ENCODE results near the gene LMNA. TPM values are rescaled to one million over a fixed set of nuclear protein-coding genes. Genes with fewer than 3 reads are reported as not detected.

LMNA gene
- total RNA-seq, 1 donor from 2014 or later, result 358 TPM

DNA sequence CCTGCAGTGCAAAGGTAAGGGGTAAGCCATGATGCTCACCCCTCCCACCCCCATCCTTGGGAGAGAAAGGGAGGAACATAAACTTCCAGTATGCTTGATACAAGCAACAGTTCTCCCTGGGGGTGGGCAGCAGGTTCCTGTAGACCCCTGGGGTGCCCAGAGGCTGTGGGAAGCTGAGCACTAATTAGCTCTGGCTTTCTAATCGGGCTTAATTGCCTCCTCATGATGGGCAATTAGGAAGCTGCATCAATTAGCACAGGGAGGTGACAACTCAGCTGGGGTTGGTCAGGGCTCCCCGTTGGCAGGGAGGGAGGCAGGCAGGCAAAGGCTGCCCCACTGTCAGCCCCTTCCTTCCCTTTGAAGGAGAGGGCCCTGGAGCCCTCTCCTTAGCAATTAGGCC is 15.7 kb upstream of the LMNA start:
- no peak overlapping the region for H3K4me3 ChIP-seq (ENCODE audit: low read depth, low read length)
- no peak for DNase-seq (ENCODE audit: low read depth)
- TF ChIP-seq, protein P1, sequence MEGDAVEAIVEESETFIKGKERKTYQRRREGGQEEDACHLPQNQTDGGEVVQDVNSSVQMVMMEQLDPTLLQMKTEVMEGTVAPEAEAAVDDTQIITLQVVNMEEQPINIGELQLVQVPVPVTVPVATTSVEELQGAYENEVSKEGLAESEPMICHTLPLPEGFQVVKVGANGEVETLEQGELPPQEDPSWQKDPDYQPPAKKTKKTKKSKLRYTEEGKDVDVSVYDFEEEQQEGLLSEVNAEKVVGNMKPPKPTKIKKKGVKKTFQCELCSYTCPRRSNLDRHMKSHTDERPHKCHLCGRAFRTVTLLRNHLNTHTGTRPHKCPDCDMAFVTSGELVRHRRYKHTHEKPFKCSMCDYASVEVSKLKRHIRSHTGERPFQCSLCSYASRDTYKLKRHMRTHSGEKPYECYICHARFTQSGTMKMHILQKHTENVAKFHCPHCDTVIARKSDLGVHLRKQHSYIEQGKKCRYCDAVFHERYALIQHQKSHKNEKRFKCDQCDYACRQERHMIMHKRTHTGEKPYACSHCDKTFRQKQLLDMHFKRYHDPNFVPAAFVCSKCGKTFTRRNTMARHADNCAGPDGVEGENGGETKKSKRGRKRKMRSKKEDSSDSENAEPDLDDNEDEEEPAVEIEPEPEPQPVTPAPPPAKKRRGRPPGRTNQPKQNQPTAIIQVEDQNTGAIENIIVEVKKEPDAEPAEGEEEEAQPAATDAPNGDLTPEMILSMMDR (conservative IDR thresholded peaks at IDR 0.05; ENCODE audit: low read depth, low read length), result no peak

DNA sequence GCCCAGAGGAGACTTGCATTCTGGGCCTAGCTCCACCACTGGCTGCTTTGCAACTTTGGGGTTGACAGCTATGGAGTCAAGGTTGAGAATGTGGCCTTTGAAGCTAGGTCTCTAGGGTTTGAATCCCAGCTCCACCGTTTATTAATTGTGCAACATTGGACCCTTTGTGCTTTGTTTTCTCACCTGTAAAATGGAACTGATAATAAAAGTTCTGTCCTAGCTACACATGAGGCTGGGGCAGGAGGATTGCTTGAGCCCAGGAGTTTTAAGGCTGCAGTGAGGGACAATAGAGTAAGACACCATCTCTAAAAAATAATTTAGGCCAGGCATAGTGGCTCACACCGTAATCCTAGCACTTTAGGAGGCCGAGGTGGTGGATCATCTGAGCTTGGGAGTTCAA is 15.2 kb upstream of the LMNA start:
- DNase-seq (ENCODE audit: low read depth), result no peak
- TF ChIP-seq, protein P1 (conservative IDR thresholded peaks at IDR 0.05; ENCODE audit: low read depth, low read length), result no peak

DNA sequence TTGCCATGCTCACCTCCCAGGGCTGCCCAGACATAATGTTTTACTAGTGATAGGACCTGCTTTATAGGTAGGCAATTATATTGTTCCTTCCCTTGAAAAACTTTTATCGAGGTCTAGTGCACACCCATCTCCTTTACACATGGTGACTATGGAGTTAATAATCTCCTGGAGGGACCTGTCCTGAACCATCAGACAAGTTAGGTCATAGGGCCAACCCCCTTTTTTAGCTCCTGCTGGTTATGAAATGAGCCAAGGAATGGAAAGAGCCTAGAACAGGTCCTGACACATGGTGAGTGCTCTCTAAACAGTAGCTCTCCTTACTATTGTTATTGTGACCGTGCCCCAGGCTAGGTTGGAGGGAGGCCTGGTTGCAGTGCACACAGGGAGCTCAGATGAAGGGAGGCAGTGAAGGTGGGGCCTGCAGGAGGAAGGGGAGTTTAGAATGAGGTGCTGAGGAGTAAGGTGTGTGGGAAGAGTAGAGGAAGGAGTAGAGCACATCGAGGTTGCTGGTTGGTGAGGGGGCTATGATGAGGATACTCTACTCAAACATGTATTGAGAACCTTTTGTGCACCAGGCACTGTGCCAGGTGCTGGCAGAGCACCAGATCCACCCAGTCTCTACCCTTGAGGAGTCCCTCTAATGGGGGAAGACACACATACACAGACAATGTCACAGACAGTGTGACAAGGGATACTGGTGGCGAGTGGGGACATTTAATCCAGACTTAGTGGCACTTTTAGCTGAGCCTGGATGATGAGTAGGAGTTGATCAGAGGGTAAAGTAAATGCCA is 14.1 kb upstream of the LMNA start:
- H3K4me3 ChIP-seq (ENCODE audit: low read depth, low read length), result no peak overlapping the region
- DNase-seq (ENCODE audit: low read depth), result no peak
- TF ChIP-seq, protein P1 (conservative IDR thresholded peaks at IDR 0.05; ENCODE audit: low read depth, low read length), result no peak

More for the DNA sequence above, 15.2 kb upstream of the LMNA start:
- no peak overlapping the region for H3K4me3 ChIP-seq (ENCODE audit: low read depth, low read length)

DNA sequence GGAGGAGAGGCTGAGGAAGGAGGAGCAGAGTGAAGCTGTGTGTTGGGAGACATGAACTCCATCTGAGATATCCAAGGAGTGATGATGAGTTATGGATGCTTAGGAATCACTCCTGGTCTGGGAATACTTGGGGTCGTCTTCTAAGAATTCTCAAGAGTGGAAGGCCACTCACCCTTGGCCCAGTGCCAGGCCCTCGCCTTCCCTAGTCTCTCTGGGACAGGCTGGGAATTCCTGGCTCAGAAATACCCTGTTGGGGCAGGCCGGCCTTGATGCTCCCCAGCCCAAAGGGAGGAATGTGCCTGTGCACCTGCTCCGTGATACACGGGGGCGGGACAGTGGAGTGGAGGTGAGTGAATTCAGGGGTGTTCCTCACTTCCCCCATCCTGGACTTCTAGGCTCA is 12.6 kb upstream of the LMNA start:
- TF ChIP-seq, protein P1 (conservative IDR thresholded peaks at IDR 0.05; ENCODE audit: low read depth, low read length), result no peak
- no peak for DNase-seq (ENCODE audit: low read depth)
- no peak overlapping the region for H3K4me3 ChIP-seq (ENCODE audit: low read depth, low read length)

DNA sequence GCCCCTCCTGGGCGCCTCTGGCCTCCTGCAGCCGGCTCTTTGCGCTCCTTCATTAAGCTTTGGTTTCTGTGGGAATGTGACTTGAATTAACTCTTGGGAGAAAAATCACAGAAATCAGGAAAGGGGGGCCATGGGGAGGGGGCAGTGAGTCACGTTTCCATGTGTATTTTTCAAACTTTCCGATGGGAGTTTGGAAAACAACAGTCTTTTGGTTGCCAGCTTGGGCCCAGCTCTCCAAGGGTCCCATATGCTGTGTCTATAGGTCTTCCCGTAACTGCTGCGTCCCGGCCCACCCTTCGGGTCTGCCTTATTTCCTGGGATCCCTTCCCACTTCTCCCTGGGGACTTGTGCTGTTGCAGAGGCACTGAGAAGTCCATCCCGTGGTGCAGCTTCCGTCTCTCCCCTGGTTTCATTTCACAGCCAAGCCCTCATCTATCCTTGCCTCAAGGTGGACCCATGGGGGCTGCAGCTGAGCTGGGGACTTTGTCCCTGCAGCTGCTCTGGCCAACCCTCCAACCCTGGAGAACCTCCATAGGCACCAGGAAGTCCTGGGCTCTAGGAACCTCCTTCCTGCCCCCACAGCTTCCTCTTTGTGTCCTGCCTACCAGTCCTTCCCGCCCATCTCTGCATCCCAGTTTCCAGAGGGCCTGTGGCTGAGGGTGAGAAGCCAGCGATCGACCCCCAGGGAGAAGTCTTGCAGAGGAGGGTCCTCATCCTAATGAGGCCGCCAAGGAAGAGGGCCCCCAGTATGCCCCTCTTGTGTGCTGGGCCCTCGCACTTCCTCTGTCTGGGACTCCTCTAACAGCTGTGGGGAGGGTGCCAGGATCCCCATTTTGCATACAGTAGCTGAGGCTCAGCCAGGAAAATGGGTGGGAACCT is 11.6 kb upstream of the LMNA start:
- TF ChIP-seq, protein P1 (conservative IDR thresholded peaks at IDR 0.05; ENCODE audit: low read depth, low read length), result no peak
- no peak overlapping the region for H3K4me3 ChIP-seq (ENCODE audit: low read depth, low read length)
- no peak for DNase-seq (ENCODE audit: low read depth)

DNA sequence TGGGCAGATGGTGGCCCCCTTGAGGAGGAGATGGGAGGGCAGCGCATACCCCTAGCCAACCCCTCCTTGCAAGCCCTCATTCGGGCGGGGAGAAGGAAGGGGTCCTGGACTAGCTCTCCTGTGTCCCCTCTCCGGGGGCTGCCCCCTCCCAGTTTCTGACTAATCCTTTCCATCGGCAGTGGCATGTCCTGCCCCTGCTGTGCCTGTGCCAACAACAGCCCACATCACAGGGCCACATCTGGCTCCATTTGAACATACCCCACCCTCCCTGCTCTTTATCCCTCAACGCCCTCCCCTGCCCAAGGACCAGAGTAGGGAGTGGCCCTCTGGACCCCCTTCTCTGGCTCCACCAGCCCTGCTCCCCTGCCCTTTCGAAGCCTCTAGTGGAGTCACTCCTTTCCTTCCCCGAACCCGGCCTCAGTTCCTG is 11.0 kb upstream of the LMNA start:
- H3K4me3 ChIP-seq (ENCODE audit: low read depth, low read length), result no peak overlapping the region
- no peak for DNase-seq (ENCODE audit: low read depth)
- TF ChIP-seq, protein P1 (conservative IDR thresholded peaks at IDR 0.05; ENCODE audit: low read depth, low read length), result no peak
